IPS-18c (cell line): Measurements from ENCODE around the gene NFIA.

Source experiments
- H3K4me3 ChIP-seq: 2 replicates; pipeline ENCODE4 v1.7.0; 2013; ENCODE audit warnings: low read depth, mild to moderate bottlenecking, low read length, moderate library complexity; ENCODE audit not compliant: insufficient read depth
- H3K9me3 ChIP-seq: one replicate; pipeline ENCODE4 v1.6.1; 2013; ENCODE audit warnings: mild to moderate bottlenecking, low read length, moderate library complexity; ENCODE audit not compliant: control insufficient read depth, insufficient read depth

NFIA gene

DNA sequence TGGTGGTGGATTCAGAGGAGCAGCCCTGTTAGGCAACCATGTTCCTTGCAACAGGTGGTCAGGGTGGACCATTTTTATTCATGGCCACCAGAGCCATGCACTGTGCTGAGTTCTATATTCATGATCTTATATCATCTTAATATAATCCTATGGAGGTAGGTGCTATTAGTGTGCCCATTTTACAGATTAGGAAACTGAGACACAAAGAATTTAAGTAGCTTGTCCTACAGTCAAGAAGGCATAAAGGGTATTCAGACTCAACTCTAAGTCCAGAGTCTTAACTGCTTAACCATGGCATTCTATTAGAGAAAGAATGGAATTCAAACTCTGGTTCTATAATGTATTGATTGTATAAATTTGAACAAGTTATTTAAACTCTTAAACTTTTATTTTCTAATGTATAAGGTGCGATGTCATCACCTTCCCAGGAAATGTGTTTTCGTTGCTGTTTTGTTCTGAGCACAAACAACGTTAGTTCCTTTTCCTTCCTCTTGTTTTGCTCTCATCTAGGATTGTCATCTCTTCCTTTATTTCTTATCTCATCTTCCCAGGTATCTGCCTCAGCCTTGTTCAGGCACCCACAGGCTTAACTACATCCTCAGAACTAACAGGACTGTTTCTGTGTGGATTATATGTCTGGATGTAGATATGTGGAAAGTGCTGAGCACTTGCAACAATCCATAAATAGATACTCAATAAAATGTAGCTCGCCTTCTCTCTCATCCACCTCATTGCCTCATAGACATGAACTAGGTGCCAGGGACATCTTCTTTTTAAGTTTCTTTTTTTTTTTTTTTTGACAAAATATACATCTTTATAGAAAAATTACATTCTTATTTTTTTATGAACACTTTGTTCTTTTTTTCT, 207.1 kb downstream of the NFIA start:
- no peaks in the 10 kb centered on the region for H3K9me3 ChIP-seq
- no peak overlapping the region for H3K4me3 ChIP-seq

DNA sequence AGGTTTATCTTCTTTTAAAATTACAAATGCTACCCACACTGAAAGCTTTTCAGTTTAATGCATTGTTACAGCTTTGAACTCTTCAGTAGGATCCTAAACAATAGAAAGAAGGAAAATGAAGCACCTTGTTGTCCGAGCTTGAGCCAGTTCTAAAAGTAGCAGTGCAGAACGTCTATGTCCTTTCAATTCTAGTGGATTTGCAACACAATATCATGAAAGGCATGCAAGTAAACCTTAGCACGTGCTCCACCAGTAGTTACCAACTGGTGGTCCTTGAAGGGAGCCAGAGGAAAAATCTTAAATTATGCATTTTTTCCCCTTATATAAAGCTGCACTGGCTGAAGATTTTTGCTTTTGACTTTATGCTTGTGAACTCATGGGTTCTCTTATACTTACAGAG, 208.2 kb downstream of the NFIA start:
- H3K4me3 ChIP-seq, result no peak overlapping the region
- no peaks in the 10 kb centered on the region for H3K9me3 ChIP-seq

DNA sequence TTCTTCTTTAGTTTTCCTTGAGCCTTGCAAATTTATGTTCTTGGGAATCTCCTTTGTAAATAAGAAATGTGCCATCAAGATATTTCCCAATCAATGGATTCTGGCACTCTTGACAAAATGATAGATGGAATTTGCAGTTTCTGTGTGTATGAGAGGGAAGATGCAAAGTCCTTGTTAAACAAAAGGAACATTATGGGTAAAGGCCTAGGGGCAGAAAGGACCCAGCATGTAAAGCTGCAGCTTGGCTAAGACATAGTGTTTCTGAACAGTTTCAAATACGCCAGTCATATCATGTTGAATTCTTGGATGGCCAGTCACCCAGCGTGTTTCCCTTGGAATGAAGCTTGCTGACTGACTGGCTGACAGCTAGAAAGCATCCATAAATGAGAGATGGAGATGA, 210.8 kb downstream of the NFIA start:
- Histone ChIP-seq H3K9me3 (no peaks in the 10 kb centered on the region), H3K4me3 (no peak overlapping the region)

DNA sequence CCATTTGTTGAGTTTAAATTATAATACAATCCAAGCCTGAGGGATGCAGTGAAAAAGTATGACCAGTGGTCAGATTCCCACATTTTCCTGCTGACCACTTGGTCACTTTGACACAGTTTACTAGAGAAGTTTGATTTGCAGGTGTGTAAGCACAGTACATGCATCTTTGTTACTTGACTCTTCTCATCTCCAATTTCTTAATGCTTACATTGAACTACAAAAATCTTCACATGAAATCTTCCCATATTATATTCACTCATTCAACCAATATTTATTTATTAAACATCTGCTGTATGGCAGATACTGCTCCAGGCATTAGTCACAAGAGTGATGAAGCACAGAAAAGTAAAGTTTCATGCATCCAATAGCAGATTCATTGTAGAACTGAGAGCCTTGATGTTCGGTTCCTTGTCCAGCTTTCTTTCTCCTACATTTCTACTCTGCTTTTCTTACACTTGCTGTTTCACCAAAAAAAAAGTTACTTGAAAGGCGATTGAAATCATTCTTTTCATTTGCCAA, 211.7 kb downstream of the NFIA start:
- Histone ChIP-seq H3K9me3 (no peaks in the 10 kb centered on the region), H3K4me3 (no peak overlapping the region)

DNA sequence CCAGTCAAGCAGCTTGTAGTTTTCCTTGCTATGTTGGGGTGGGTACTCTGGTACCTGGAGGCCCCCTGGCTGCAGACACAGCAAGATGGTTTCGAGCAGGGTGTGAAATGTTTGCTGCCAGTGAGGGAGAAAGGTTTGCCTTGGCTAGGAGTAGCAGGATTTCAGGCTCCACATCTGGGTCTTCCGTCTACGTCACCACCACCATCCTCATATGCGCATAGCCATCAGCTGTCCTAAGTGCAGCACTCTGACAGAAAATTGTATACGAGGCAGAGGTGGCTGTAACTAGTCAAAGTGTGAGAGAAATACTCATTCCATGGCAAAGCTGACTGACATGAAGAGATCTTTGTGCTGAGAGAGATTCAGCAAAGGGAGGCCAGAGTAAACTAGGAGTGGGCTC, 212.6 kb downstream of the NFIA start:
- H3K9me3 ChIP-seq, result no peaks in the 10 kb centered on the region

DNA sequence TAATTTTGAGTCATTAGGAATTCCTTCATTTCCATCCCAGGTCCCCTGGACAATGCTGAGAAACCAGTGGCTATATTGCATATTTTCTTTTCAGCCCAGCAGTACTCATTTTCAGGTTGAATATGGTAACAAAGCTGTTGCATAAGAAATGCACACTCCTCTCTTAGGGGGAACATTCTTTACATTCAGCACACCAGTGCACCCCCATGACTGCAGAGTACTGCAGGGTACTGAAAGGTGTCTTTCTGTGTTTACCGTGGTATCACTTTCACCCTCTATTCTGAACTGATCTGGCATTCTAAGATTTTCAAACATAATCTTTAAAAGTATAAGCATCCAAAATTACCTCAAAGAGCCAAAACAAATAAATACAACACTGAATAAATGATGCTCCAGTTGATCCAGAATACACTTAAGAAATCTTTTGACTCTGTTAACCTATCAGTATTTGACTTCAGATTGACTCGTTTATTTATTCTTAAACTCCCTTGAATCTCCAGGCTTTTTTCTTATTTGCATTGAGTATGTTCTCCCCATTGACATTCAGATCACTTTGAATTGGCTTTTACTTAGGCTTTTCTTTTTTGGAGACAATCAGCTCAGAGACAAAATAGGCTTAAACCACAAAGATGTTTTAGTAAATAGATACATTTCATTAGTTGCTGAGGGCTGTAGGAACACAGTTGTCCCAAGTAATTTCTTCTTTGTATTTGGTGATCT, 213.6 kb downstream of the NFIA start:
- H3K9me3 ChIP-seq, result no peaks in the 10 kb centered on the region
- no peak overlapping the region for H3K4me3 ChIP-seq

More for the DNA sequence above, 212.6 kb downstream of the NFIA start:
- H3K4me3 ChIP-seq, result no peak overlapping the region

DNA sequence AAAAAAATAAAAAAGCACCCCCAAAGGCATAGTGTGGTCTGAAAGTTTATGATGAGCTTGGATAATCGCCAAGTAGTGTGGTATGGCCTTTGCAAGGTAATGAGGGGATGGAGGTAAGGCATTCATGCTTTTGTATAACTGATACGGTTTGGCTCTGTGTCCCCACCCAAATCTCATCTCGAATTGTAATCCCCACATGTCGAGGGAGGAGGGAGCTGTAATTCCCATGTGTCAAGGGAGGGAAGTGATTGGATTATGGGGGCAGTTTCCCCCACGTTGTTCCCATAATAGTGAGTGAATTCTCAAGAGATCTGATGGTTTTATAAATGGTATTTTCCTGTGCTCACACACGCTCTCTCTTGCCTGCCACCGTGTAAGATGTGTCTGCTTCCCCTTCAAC, 215.5 kb downstream of the NFIA start:
- Histone ChIP-seq H3K9me3 (no peaks in the 10 kb centered on the region), H3K4me3 (no peak overlapping the region)

DNA sequence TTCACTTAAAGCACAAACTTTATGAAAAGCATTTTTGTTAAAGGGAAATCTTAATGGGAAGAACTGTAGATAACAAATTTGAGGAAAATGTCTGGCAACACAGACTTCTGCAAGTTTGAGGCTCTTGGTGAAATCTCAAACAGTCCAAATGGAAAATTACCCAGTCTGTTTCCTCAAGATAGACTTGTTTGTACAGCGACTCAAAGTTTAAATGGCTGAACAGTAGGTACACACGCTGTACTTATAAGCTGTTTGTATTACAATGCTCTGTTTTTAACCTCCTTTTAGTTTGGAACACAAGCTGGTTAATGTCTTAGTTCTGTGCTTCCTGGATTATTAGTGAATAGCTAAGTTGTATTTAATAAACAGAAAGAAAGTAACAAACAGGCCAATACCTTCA, 217.1 kb downstream of the NFIA start:
- Histone ChIP-seq H3K9me3 (no peaks in the 10 kb centered on the region), H3K4me3 (no peak overlapping the region)

DNA sequence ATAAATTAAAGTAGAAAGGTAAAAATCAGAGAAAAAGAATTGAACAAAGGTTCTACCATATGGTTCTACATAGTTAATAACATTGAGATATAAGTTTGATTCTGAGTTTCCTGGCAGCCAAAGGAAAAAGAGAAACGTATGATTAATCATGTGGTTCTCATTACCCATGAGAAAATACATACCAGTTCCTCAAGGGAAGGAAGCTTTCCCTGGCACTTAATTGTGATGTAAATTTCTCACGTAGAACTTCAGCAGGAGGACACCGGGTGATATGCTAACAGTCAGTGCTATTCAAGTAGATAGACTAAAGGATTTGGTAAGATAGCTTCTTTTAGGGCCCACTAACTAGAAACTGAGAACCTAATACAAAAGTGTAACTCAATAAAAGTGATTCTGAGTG, 218.5 kb downstream of the NFIA start:
- no peak overlapping the region for H3K4me3 ChIP-seq
- H3K9me3 ChIP-seq, result no peaks in the 10 kb centered on the region

DNA sequence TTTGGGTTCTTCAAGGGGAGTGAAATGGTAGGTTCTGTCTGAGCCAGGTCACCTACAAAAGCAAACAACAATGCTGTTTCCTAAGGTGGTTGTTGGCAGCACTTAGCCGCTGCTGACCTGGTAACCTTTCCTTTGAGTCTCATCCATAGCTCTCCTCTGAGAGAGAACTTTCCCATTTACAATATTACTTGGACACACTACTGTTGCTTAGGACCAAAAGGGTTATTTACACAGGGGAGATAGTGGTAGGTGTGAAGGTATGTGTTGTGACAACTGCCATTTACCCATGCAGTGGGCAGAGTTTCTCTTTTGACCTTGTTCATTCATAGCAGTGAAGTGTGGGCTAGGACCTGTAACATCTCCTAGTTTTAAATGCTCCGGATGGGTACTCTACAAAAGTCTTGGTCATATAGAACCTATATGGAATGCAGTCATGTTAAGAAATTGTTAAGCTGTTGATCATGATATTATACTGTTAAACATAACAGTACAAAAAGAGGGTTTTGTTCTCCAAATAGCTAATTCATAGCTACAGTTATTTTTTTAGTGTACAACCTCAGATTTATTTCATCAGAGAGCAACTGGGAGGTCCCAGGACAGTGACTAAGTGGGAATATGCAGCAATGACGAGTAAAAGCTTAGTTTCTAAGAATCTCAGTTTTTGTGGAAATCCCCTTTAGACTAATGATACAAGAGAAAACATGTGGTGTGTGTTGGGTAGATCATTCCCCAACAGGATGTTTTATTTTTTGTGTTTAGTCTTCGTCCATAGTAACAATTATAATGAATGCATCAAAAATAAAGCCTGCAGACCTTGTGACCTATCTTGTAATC, 219.7 kb downstream of the NFIA start:
- H3K9me3 ChIP-seq, result no peaks in the 10 kb centered on the region
- H3K4me3 ChIP-seq, result no peak overlapping the region

DNA sequence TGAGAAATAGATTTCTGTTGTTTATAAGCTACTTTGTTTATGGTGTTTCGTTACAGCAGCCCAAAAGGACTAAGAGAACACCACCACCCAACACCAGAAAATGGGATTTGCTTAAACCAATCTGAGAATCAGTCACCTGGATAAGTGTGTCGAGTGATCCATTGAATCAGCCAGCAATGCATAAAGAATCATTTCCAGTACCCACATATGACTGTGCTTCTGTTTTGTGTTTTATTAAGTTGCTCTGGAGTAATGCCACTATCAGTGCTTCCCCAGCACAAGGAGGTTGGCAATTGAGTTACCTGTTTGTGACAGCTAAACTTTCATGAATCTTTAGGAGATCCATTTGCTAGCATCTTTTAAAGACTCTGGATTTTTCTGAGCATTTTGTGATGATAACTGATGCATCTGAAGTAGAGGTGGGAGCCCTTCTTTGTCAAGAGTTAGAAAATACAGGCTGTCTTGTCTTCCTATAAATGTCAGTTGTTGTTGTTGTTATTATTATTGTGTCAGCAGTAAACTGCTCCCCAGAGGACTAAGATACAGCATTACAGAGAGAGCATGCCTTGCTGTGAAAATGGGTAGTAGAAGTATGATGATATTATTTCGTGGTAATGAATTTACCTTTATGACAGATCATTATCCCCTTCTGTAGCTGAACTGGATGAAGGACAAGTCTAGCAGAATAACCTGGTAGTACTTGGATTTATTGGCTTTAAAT, 225.2 kb downstream of the NFIA start:
- no peaks in the 10 kb centered on the region for H3K9me3 ChIP-seq
- H3K4me3 ChIP-seq, result no peak overlapping the region

DNA sequence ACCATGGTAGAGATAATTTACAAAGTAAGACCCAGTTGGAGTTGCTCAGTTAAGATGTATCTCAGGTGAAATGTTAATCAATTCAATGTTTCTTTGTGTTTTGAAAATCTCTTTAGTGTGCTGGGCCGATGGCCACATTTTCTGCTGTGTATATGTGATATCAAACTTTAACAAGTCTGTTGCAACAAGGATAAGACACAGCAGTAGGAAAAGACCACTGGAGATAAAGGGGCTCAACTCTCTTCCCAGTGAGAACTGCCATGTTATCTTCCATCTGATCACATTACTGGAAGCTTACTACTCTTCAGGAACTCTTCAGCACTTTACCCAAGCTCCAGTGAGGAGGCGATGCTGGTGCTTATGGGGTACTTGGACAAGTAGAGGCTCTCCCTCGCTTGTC, 227.7 kb downstream of the NFIA start:
- H3K9me3 ChIP-seq, result no peaks in the 10 kb centered on the region
- no peak overlapping the region for H3K4me3 ChIP-seq

DNA sequence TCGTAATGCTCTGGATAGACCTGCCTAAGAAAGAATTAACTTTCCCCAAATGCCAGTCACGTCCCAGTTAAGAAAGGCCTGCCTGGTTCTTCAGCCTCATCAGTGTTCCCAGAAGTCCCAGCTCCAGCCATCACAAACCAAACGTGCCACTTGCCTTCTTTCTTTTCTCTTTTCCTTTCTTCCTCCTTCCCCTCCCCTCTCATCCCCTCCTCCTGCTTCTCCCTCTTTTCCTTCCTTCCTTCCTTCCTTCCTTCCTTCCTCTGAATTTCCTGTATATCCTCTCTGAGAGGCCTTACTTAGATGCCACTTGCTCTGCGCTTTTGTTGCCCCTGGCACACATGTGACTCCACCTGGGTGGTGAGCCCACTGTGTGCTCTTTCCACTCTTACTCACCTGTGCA, 228.2 kb downstream of the NFIA start:
- no peaks in the 10 kb centered on the region for H3K9me3 ChIP-seq
- no peak overlapping the region for H3K4me3 ChIP-seq

DNA sequence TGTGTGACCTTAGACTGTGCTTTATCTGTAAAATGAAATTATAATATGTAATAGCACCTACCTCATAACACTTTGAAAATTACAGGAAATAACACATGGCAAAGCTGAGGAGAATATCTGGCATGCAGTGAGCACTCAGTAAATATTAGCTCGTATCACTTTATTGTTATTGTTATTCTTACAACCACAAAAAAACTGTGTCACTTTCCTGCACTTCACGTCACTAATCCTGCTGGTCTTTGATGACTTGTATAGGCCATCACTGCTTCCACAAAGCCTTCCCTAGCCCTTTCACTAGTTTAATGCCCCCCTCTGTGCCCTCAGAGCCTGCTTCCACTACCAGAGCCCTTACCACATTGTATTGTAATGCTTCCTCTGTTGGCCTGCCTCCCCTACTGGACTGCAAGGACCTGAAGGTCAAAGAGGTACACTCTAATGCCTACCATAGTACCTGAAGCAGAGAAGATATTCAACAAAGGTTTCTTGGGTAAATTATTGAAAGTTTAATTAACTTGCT, 231.6 kb downstream of the NFIA start:
- H3K9me3 ChIP-seq, result no peaks in the 10 kb centered on the region
- no peak overlapping the region for H3K4me3 ChIP-seq

DNA sequence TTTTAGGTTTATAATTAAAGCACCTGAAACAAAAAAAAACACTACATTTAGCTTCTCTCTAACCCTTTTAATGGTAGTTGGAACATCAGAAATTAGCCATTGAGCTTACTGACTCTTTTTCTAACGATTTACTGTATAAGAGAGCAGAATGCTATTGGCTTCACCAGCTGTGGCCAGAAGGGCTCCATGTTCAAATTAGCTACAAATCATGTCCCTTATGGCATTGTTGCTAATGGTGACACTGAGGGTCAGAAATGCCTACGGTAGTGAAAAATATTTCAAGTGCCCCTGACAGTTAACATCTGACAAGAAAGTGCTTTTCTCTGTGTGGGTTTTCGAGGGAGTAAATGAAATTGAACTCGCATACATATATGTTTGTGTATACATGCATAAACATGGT, 232.7 kb downstream of the NFIA start:
- Histone ChIP-seq H3K4me3 (no peak overlapping the region), H3K9me3 (no peaks in the 10 kb centered on the region)

DNA sequence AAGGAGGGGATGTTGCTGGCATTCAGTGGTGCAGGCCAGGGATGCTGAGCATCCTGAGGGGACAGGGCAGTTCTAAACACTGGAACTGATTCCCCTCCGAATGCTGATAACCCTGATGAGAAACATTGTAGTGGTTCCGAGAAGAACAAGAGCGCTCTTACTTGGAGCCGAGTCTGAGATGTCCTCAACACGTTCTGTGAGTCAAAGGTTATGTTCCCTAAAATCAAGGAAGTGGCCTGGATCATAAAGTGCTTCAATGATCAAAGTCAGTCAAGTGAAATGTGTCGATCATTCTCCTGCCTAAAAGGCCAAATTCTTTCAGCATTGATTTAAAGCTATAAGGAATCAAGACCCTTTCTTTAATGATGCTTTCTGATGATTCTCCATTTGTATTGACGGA, 234.1 kb downstream of the NFIA start:
- Histone ChIP-seq H3K4me3 (no peak overlapping the region), H3K9me3 (no peaks in the 10 kb centered on the region)
